Central memory CD4-positive, alpha-beta T cell (primary cell): ENCODE data around the gene BATF3.
"Not testable (repeated sequence)": the region's sequence is repeated elsewhere in the genome, so short reads cannot be mapped to it uniquely, and the experiment has no call there.

Source experiments
- DNase-seq: peaks from one replicate; pipeline ENCODE4 v3.0.0; 2022

The BATF3 gene

DNA sequence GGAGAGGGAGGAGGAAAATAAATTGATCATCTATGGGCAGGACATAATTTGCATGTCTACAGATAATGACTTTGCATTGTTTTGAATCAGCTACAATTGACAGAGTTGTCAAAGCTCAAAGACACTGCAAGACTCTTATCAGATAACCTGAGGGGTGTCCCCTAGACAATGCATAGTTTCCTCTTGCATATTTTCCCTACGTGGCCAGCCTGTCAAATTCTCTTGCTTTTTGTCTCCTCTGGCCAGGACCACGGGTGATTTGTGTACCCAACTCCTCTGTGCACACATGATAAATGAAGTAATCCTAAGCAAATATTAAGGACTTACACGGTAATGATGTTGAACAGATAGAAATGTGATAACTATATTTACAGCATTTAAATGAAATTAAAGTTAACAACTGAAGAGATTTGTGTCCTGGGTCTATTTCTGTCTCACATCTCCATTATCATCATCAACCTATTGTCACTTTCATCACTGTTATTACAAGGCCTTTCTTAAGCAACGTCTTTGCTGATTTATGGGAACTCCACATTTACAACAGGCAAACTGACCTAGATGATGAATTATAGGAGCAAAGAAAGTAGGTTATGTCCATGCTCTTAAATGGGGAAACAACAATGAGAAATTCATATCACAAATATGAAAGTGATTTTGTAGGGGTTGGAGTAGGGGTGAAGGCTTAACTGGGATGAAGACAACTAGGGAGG, 18.8 kb downstream of the BATF3 start:
- no peak for DNase-seq

DNA sequence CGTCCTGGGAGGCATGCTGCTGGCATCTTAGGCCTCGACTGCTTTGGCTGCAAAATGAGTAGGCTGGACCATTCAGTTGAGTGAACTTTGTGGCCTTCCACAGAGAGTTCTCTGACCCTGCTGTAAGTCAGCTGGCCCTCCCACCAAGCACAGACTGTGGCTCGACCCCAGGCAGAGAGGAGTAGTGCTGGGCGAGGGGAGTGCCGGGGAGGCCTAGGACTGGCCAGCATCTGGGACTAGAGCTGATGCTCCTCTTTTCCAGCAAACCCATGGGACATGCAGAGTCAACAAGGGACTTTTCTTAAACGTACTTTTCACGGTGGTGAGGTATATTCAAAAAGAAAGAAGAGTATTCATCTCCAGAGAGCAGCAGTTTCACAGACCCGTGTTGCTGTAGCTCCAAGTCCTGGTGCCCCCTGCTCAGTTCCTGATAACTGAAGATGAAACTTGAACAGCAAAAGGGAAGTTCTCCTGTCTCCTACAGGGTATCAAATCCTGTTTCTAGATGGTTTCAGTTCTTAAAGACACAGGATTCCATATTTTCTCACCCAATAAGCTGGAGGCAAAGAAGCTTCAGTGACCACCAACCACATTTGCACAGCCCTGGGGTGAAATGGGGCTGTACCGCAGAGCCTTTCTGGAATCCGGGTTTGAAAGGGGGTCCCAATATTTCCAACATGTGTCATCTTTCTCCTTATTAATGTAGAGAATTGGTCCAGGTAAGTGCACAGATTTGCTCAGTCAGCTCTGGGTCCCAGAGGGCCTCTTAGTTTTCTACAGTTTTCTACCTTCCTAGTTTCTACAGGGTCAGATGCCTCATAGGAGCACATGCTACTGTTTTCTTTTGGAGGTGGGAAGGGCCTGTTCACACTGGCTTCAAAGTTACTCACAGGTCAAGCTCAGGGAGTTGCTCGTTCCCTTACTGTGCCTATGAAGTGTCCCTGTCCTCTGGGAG, 20.9 kb downstream of the BATF3 start:
- no peak for DNase-seq

DNA sequence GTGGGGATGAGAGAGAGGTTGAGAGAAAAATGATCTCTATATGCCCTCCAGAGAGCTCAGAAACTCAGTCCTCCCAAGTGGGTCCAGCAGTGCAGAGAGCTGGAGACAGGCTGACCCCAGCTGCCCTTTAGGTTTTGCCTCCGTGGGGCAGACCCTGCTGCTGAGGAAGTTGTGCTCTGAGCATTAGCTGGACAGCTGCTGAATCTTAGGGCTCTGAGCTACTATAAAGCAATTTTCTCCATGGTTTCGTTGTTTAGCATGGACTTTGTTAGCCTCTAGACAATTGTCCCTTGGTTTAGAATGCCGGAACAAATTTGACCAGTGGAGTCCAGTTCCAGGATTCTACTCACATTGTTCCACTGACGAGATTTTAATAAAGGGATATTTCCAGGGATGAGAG, 22.1 kb downstream of the BATF3 start:
- no peak for DNase-seq

DNA sequence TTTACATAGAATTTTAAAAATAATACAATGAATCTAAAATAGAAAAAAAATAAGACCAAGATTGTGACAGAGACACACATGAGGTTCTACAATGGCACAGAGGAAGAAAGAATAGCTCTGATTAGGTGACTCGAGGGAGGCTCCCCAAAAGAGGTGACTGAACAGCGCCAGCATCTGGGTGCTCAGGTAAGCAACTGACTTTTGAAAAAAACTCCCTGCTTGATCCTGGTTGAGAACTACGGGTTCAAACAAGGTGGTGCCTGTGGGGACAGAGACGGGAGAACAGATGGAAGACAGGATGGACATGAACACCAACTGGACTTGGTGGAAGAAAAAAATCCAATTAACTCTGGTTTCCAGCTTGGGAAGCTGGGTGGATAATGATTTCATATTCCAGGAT, 22.5 kb downstream of the BATF3 start:
- DNase-seq: no peak

DNA sequence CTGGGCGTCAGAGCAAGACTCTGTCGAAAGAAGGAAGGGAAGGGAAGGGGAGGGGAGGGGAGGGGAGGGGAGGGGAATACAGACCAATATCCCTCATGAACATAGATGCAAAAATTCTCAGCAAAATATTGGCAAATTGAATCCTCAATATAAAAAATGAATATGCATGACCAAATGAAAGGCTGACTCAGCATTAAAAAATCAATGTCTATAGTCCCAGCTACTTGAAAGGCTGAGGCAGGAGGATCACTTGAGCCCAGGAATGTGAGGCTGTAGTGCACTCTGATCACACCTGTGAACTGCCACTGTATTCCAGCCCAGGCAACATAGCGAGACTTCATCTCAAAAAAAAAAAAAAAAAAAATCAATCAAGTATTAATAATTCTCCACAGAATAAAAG, 24.0 kb downstream of the BATF3 start:
- no peak for DNase-seq

DNA sequence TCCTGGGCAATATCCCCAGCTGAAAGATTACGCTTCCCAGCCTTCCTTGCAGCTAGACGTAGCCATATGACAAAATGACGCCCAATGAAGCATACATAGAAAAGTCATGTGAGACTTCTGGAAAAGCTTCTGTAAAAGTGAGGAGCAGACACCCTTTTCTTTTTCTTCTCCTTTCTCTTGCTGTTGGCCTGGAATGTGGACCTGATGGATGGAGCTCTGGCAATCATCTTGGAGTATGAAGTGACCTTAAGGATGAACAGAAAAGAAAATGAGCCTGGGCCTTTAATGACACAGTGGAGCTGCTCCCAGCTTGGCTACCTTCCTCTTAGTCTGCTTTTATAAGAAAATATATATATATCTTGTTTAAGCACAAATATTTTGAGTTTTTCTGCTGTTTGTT, 24.8 kb downstream of the BATF3 start:
- DNase-seq: no peak

DNA sequence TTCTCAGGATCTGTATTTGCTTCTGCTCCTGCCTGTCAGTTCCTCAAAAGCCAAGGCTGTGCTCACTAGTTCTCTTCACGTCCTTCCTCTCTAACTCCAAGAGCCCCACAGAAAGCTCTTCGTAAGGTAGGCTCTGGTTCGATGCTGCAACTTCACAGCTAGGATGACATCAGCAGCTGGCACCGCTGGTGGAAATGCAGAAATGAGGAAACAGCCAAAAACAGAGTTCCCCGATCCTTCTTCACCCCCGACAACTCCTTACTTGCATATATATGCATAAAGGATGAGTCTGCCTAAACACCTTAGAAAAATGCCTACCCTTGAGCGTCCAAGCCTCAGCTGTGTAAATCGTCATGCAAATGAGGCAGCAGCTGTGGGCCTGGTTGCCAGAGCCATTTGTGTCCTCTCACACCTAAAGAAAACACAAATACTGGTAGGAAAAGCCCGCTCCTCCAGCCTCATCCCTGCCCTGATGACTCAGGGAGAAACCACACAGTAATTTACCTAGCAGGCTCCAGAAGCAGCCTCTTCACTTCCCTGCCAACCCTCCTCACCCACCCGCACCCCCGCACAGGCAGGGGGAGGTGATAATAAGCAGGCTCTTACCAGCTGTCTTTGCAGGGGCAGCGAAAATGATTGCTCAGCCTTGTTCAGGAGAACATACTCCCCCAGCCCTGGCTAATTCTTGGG, 28.2 kb downstream of the BATF3 start:
- no peak for DNase-seq

DNA sequence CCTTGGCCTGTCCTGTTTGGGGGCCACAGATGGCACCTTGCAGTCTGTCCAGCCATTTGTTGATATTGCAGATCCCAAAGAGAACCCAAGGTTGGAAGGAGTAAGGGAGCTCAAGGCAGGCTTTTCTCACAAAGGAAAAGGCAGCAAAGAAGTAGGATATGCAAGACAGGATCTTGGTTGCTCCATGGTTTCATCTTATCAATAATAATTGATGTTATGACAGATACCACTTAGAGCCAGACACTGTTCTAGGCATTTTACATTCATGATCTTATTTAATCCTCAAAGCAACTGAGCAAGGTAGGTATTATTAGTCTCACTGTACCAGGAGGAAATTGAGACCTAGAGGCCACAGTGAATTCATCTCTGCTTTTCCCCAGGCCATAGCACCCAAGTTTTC, 28.8 kb downstream of the BATF3 start:
- no peak for DNase-seq

DNA sequence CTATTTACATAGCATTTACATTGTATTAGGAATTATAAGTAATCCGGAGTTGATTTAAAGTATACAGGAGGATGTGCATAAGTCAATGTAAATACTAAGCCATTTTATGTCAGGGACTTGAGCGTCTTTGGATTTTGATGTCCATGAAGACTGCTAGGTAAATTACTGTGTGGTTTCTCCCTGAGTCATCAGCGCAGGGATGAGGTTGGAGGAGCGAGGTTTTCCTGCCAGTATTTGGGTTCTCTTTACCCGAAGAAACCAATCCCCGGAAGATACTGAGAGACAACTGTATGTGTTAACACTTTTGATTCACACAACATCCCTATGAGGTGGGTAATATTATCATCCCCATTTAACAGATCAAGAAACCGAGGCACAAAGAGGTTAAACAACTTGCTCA, 29.3 kb downstream of the BATF3 start:
- no peak for DNase-seq

DNA sequence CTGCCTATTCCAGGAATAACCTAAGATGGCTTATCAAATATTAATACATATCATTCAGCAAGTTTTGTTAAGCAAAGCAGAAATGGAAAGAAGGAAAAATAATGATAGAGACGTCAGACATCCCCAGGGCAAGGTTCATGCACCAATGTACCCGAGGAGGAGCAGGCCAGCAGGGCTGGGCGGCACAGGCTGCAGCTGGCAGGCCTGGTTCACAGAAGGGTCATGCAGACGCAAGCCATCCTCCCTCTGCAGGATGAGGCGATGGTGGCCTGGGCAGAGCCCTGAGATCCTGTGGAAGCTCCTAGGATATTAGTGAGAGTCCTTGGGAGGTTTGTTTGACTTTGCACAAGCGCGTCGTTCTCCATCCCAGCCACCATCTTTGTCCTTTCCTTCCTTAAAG, 30.0 kb downstream of the BATF3 start:
- no peak for DNase-seq

DNA sequence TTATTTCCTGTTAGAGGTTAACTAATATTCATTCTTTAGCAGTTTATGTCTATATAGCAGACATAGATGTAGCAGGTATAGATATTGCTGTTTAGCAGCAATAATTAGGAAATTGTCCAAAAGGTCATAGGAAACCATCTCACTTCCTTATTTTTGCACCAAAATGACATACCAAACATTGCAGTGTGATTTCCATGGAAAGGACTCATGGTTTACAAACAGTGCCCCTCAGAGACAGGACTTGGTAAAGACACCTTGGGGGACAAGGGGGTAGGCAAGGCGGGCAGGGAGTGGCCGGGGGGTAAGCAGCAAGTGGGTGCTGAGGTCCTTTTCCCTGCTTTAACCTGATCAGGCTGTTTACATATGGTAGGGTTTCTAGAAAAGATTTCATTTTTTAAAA, 30.5 kb downstream of the BATF3 start:
- DNase-seq: no peak

DNA sequence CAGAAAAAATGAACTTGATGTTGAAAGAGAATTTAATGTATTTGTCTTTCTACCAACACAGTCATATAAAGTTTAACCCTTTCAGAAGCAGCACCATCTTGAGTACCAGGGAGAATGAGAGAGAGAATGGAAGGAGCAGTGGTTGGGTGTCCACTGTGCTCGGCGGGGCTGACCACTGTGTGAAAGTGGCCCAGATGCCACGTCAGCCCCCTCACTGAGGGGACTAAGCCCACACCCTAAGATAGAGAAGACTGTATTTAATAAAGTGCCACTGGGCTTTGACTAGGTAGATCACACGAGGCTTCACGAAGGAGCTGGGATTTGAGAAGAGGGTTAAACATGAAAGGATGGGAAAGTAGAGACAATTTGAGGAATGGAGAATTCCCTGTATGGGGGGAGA, 31.2 kb downstream of the BATF3 start:
- no peak for DNase-seq

DNA sequence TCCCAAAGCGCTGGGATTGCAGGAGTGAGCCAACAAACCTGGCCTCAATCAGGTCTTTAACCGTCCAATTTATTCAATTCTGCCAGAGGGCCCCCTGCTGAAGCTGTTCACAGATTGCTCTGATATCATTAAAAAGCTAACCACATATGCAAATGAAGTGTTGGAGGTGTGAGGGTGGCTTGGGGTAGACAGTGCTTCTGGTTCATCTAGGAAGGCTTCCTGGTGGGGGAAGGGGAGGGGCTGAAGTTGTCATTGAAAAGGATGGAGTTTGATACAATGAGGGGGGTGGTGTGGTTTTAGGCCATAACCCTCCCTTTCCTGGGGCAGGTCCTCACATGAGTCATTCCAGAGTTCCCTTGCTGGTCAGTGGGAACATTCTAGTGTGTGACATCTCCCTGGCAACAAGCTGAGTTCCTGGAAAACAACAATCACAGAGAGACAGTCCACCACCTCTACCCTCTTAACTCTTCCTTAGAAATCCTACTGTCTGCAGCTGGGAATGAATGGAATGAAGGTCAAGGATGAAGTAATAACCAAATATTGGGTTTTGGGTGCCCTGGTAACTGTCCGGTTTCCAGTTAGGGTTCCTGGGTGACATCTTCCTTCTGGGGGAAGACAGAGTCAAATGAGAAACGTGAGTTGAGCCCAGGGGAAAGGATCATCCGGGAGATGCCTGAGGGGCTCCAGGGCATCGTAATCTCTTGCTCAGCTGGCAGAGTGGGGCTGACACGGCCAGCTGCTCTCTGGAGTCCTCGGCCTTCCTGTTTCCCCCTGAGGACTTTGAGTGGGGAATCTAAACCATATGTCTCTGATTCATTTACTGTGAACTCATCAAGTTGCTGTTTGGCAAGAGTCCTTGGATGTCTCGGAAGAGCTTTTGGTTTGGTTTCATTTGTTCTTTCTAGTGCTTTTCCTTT, 32.2 kb downstream of the BATF3 start:
- DNase-seq: no peak

DNA sequence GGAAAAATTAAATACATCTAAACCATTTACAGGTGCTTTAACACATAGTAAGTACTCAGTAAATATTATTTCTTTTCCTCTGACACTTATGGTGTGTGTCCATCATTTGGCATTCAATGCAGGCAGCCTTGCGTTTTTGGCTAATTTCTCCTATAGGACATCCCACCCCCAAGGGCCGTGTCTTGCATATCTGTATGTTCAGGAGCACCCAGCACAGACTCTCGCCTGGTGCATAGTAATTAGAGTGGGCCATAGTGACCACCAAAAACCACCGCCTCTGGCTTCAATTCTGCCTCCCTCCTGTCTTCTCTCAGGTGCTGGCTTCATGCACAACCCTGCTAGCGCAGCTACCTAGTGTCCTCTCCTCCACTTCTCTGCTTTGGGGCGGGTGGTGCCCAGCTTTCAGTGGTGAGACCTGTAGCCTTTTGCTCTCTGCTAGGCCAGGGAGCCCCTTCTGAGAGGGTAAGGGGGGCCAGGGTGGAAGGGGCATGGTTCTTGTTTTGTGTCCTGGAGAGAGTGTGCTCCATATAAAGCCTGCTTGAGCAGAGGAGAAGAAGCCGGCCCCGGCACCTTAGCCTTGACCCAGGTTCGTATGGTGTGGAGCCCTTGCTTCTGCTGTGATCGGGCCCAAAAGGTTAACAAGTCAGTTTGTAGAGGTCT, 33.4 kb downstream of the BATF3 start:
- no peak for DNase-seq

DNA sequence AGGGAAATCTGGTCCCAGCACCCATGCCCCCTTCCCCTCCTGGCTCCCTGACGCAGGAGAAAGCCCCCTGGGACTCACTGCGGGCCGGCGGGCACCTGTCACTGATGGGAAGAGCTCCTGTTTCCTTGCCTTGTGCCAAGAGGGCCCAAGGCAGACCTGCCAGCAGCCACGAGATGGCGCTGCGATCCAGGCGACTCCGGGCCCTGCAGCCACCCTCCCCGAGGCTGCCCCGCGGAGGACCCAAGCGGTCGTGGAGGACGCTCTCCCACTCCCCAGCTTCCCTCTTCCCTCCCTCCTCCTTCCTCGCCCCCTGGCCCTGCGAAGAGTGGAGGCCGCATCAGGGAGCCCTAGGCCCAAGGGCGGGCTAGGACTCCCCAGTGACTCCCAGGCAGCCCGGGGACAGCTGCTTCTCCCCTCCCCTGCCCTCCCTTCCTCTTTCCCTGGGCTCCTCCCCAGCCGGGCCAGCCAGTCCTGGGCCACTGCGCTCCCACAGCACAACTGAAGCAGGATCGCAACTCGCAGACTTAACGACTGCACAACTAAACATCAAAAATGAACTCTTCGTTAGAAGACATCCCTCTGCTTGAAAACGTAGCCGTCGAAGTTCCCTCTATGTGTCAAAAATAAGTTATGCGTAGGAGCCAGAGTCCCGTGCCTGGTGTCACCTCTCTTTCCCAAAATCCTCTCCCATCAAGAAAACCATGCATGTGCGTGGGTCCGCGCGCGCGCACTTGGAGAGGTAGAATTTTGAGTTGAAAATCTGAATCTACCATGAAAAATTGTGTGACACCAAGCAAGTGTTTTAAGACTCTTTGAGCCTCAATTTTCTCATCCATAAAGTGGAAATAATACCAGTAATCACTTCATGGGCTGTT, 34.2 kb downstream of the BATF3 start:
- peak; percentile 57 for DNase-seq

DNA sequence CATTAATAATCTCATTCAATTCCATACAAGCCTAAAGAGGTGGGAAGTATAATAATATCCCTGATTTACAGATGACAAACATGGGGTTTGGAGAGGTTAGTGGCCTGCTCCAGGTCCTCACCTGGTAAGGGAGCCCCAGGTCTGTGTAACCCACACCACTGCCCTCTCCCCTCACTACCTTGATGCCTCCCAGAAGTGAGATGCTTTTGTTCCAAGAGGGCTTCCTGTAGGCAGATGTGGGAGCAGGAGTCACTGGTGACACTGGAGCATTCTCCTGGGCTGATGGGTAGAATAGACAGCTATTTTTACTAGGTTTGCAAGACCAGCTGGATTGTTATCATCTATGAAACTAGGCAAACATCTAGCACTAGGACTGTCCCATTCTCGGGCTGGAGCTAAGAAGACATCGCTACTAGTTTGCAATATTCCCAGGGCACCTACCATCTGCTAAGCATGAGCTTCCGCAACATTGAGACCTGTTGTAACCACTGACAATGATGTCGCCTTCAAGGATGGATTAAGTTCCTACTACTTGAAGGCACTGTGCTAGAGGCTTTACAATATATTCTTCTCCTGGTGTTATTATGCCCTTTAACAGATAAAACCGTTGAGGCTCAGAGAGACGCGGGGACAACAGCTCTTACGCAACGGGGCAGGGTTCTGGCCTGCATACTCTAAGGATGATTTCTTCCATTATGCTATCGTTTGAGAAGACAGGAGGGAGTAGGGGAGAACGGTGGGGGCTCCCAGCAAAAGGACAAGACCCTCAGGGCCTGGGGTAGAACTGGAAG, 35.0 kb downstream of the BATF3 start:
- no peak for DNase-seq

DNA sequence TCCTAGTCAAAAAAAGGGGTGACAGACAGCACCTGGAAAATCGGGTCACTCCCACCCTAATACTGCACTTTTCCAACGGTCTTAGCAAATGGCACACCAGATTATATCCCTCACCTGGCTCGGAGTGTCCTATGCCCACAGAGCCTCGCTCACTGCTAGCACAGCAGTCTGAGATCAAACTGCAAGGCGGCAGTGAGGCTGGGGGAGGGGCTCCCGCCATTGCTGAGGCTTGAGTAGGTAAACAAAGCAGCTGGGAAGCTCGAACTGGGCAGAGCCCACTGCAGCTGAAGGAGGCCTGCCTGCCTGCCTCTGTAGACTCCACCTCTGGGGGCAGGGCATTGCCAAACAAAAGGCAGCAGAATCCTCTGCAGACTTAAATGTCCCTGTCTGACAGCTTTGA, 41.4 kb downstream of the BATF3 start:
- DNase-seq: not testable (repeated sequence)

DNA sequence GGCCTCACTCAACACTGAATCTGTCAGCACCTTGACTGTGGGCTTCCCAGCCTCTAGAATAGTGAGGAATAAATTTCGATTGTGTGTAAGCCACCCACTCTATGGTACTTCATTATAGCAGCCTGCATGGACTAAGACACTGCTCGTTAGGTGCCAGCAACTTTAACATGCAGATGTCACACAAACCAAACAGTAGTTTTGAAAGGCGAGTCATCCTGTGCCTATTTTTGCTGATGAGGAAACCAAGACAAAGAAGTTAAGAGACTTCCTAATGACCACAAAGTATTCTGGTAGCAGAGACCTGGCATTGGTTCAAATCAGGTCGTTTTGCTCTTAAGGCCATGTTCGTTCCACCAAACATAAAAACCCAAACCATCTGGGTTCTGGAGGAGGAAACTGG, 42.9 kb downstream of the BATF3 start:
- no peak for DNase-seq

DNA sequence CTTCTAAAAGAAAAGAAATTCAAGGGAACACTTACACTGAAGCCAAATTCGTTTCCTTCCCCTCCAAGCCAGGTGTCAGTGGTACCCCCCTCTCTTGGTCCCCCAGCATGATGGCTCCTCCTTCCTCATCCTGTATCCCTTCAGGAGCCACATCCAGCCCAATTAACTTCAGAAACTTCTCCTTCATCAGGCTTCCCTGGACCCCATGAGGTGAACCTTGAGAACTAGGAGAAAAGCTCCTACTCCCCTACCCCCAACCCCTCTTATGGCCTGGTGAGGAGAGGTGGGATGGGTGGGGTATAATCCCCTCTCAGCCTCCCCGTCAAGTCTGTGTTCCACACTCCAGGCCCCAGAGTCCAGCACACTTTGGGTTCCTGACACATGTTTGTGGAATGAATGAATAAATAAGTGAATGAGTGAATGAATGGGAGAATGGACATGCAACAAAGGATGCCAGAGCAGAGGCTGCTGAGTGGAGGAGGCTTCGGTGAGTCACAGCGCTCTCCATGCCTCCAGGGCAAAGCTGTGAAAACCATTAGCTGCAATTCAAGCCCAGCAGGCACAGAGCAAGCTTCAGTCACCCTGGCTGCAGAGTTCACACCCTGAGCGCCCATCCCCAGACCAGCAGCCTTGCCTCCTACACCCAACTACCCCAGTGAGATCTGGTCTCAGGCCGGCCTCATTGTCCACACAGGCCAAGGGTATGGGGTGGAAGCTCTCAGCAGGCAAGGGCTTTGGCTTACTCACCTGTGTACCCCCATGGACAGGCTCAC, 43.8 kb downstream of the BATF3 start:
- DNase-seq: no peak
